GM21529 (cell line): ENCODE measurements around the gene GFPT1.
"Not testable (repeated sequence)": the region's sequence is repeated elsewhere in the genome, so short reads cannot be mapped to it uniquely, and the experiment has no call there.

Experiments used
- ATAC-seq: cut with Tn5 transposase; IDR thresholded peaks from one replicate; pipeline ENCODE4 v1.9.1; 2021; ENCODE audit not compliant: unreplicated experiment

Gene GFPT1

DNA sequence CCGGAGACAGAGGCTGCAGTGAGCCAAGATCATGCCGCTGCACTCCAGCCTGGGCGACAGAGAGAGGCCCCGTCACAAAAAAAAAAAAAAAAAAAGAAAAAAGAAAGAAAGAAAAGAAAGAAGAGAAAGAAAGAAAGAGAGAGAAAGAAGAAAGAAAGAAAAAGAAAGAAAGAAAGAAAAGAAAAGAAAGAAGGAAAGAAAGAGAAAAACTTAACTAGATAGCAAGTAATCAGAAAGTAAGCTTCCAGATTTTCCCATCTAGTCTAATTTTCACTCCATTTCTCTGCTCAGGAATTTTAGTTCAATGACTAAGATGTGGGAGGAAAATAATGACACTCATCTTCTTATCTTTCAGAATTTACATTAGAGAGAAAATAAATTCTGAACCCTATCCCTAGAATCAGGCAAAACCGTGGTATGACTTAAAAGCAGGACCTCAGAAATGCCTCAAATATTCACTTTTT lies 2.4 kb downstream of the GFPT1 start:
- ATAC-seq = no peak

GRCh38 chr2:69383176-69383812 lies 3.7 kb downstream of the GFPT1 start:
- no peak for ATAC-seq

GRCh38 chr2:69382547-69382946 lies 4.5 kb downstream of the GFPT1 start:
- no peak for ATAC-seq

- ATAC-seq = no peak
These were observed 5.7 kb downstream of the GFPT1 start for GRCh38 chr2:69381337-69381737.

DNA sequence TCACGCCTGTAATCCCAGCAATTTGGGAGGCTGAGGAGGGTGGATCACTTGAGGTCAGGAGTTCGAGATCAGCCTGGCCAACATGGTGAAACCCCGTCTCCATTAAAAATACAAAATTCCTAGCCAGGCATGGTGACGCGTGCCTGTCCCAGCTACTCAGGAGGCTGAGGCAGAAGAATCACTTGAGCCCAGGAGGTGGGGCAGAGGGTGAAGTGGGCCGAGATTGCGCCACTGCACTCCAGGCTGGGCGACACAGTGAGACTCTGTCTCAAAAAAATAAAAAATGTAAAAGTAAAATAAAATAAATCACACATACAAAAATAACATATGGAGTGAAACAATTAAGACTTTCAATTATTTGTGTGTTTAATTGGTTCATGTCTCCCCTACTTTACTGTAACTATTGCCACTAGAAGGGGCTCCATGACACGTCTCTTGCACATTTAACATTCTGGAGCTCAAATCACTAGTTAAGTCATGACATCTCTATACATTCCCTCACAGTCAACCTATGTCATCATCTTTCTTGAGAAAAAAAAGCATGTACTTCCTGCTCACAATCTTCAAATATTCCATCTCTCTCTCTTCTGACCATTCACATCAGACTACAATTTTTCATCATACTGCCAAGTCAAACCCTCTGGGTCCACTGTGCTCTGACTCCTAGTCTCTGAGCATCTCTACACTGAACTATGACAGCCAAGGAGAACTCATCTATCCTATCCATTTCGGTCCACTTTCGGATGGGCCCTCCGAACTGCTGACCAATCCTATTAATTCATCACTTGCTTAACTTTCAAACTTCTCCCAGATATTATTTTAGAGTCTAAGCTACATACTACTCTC lies 6.7 kb downstream of the GFPT1 start:
- ATAC-seq = no peak

DNA sequence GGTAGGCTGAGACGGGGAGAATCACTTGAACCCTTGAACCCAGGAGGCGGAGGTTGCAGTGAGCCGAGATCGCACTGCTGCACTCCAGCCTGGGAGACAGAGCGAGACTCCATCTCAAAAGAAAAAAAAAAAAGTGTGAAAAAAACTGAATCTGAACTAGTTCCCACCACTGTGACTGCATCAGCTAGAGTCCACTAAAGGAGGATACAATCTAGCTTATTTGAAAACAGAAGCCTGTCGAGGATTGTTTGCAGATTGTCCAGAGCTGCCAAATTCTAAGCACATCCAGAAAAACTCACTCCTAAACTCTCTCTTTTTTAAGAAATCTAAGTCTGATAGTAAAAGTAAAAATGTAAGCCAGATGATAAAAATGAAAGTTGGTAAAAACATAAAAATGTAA lies 10.6 kb downstream of the GFPT1 start:
- ATAC-seq = no peak

GRCh38 chr2:69375494-69376353 lies 11.3 kb downstream of the GFPT1 start:
- ATAC-seq = no peak

GRCh38 chr2:69372767-69373166 lies 14.3 kb downstream of the GFPT1 start:
- ATAC-seq = no peak

DNA sequence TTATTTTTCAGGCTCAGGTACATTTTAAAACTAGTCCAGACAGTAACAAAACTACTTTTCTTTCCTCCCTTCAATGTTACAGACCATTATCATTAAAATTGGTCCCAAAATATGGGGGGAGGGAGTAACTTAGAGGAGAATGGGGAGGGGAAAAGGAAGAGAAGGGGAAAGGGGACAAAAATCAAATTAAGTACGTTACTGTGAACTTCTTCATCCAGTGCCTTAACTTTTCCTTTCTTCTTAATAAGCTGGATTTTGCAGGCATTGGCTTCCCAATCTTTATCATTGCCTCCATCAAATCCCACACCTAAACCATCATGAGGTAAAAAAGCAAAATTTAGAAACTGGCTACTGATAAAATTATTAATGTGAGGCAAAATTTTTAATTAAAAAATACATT lies 17.2 kb downstream of the GFPT1 start:
- no peak for ATAC-seq

DNA sequence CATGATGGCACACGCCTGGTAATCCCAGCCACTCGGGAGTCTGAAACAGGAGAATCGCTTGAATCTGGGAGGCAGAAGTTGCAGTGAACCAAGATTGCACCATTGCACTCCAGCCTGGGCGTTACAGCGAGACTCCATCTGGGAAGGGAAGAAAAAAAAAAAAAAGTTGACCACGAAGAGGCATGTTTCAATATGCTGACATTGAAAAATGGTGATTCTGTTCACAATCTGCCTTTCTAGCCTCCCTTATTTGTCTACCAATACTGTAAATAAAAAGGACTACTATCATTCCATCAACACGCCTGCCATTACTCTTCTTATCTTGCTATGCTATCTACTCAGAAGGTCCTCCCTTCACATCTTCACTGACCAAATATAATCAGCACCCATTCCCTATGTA lies 18.4 kb downstream of the GFPT1 start:
- no peak for ATAC-seq

DNA sequence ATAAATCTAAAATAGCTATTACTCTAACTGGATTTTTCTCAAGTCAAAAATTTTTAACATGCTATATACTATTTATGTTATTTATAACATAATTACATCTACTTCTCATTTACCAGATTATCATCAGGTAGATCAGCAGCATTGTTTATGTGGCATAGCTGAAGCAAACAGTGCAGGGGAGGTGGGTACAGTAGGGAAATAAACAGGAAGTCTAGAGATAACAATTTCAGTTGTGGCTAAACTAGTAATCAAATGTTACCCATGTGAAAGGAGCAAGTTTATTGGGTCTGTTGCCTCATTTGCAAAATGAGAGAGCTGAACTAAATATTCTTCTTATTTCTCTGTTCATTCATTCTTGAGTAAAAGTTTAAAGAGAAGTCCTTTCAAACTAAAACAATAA lies 27.7 kb downstream of the GFPT1 start:
- no peak for ATAC-seq

DNA sequence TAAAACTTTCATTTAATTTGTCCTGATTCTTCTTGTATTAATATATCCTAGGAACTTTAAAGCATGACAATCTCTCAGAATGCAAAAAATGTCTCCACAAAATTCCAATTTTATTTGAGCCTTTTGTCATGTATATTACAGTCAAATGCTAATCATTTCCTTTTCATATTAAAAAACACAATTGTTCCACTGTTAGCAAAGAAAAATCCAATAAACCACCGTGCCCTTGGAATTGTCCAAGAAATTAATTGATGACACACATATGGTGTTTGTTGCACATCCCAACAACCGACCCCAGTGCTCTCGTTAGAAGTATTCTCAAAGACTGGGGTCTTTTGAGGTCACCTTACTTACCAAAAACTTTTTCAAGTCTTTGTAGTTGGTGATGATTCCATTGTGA lies 28.1 kb downstream of the GFPT1 start:
- ATAC-seq = no peak

GRCh38 chr2:69356471-69356870 lies 30.6 kb downstream of the GFPT1 start:
- ATAC-seq = no peak

GRCh38 chr2:69354976-69355375 lies 32.1 kb downstream of the GFPT1 start:
- ATAC-seq = not testable (repeated sequence)

GRCh38 chr2:69353360-69353759 lies 33.7 kb downstream of the GFPT1 start:
- no peak for ATAC-seq

- ATAC-seq = no peak
These were observed 38.2 kb downstream of the GFPT1 start for GRCh38 chr2:69348781-69349180.

GRCh38 chr2:69345434-69345833 lies 41.6 kb downstream of the GFPT1 start:
- ATAC-seq = no peak

- no peak for ATAC-seq
These were observed 42.7 kb downstream of the GFPT1 start for GRCh38 chr2:69344305-69344704.

DNA sequence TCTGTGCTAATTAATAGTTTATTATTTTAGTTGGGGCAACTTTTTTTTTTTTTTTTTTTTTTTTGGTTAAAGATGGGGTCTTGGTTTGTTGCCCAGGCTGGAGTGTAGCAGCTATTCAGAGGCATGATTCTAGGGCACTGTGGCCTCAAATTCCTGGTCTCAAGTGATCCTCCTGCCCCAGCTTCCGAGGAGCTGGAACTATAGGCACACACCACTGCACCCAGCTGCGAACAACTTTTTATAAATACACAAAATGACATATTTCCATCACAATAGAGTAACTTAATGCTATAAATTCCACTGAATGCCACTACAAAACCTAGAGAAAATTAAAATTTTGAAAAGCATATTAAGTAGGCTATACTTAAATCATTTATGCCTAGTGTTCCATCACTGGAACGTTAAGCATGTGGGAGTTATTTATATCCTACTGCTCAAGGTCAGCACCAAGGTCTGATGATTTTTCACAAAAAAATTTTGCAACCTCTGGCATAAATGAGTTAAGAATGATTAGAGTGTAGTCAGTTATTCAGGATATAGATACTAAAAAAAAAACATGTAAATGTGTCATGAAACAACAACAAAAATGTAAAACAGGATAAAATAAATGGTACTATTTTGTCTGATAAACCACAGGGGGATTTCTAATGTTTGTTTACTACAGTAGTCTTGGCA lies 46.8 kb downstream of the GFPT1 start:
- ATAC-seq = no peak

DNA sequence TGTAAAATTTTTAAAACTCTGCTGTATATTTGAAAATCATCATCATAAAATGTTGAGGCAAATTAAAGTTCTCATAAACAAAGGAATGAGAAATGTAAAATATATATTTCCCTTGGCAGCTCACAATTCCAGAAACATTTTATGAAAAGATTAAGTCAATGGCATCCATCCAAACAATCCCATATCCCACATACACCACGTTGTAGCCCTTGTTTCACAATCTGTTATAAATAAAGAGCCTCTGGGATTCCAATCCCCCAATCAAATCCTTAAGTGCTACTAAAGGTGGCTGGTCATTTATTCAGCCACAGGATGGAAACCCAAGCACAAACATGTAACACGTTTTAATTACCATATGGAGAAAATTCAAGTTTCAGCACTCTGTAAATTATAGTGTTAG lies 51.7 kb downstream of the GFPT1 start:
- no peak for ATAC-seq

DNA sequence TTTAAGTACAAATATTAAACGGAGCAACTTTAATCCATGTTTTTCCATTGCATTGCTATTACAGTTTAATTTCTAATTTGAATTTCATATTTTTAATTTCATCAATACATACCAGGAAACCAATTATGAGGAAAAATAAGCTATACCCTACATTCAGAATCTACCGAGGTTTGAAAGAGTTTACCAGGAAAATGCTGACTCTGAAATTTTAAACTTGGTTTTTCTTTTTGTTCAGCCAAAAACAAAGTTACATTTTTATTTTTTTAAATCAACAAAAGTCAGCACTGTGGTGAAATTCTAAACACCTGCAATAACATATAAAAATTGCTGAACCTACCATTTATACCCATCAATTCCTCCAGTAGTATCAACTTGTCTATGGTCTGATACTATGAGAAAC lies 53.7 kb downstream of the GFPT1 start:
- no peak for ATAC-seq
